Measurements from ENCODE around the gene SLC35F1.

Gene SLC35F1

DNA sequence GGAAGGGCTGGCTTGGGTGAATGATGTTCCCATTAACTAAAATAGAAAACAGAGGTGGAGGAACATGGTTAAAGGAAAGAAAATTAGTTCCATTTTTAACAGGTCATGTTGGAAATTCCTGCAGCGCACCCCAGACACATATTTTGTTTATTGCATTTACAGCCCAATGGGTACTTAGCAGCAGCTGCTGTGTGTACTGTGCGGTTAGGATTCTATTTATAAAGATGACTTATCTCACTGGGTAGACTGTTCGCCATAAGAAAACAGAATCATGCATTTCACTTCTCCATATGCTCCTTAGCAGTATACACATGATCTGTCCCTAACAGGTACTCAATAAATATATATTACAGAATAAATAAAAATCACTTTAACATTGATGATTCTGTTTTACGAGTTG is 135.8 kb downstream of the SLC35F1 start:
- TF ChIP-seq, protein P1, sequence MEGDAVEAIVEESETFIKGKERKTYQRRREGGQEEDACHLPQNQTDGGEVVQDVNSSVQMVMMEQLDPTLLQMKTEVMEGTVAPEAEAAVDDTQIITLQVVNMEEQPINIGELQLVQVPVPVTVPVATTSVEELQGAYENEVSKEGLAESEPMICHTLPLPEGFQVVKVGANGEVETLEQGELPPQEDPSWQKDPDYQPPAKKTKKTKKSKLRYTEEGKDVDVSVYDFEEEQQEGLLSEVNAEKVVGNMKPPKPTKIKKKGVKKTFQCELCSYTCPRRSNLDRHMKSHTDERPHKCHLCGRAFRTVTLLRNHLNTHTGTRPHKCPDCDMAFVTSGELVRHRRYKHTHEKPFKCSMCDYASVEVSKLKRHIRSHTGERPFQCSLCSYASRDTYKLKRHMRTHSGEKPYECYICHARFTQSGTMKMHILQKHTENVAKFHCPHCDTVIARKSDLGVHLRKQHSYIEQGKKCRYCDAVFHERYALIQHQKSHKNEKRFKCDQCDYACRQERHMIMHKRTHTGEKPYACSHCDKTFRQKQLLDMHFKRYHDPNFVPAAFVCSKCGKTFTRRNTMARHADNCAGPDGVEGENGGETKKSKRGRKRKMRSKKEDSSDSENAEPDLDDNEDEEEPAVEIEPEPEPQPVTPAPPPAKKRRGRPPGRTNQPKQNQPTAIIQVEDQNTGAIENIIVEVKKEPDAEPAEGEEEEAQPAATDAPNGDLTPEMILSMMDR (IDR thresholded peaks at IDR 0.05; ENCODE audit: insufficient read depth, low read length, missing control alignments), result no peak
- no peak for DNase-seq (ENCODE audit: low read depth, low spot score)
- ChIA-PET CTCF (no interaction called here), POLR2A (no interaction called here)
- no peak overlapping the region for H3K4me3 ChIP-seq (ENCODE audit: low read depth, low read length)

GRCh38 chr6:118044275-118044674 is 137.2 kb downstream of the SLC35F1 start:
- no peak for DNase-seq (ENCODE audit: low read depth, low spot score)

GRCh38 chr6:118054082-118054481 is 147.0 kb downstream of the SLC35F1 start:
- no peak overlapping the region for H3K4me3 ChIP-seq (ENCODE audit: low read depth, low read length)
- TF ChIP-seq, protein P1 (IDR thresholded peaks at IDR 0.05; ENCODE audit: insufficient read depth, low read length, missing control alignments), result no peak
- no peak for DNase-seq (ENCODE audit: low read depth, low spot score)
- CTCF ChIA-PET, result no interaction called here
- POLR2A ChIA-PET, result no interaction called here

More at GRCh38 chr6:118044275-118044674, 137.2 kb downstream of the SLC35F1 start:
- ChIA-PET CTCF (no interaction called here), POLR2A (no interaction called here)
- TF ChIP-seq, protein P1 (IDR thresholded peaks at IDR 0.05; ENCODE audit: insufficient read depth, low read length, missing control alignments), result no peak
- no peak overlapping the region for H3K4me3 ChIP-seq (ENCODE audit: low read depth, low read length)

GRCh38 chr6:118061666-118062065 is 154.6 kb downstream of the SLC35F1 start:
- POLR2A ChIA-PET, result no interaction called here
- no peak overlapping the region for H3K4me3 ChIP-seq (ENCODE audit: low read depth, low read length)
- DNase-seq (ENCODE audit: low read depth, low spot score), result no peak
- TF ChIP-seq, protein P1 (IDR thresholded peaks at IDR 0.05; ENCODE audit: insufficient read depth, low read length, missing control alignments), result no peak
- CTCF ChIA-PET, result no interaction called here

GRCh38 chr6:118080547-118080946 is 173.5 kb downstream of the SLC35F1 start:
- POLR2A ChIA-PET, result no interaction called here
- DNase-seq (ENCODE audit: low read depth, low spot score), result no peak
- CTCF ChIA-PET, result no interaction called here
- H3K4me3 ChIP-seq (ENCODE audit: low read depth, low read length), result no peak overlapping the region
- TF ChIP-seq, protein P1 (IDR thresholded peaks at IDR 0.05; ENCODE audit: insufficient read depth, low read length, missing control alignments), result no peak

- TF ChIP-seq, protein P1 (IDR thresholded peaks at IDR 0.05; ENCODE audit: insufficient read depth, low read length, missing control alignments), result no peak
- POLR2A ChIA-PET, result no interaction called here
- CTCF ChIA-PET, result no interaction called here
Measured at GRCh38 chr6:118083711-118084110, 176.6 kb downstream of the SLC35F1 start.

More at GRCh38 chr6:118083711-118084110, 176.6 kb downstream of the SLC35F1 start:
- no peak overlapping the region for H3K4me3 ChIP-seq (ENCODE audit: low read depth, low read length)
- no peak for DNase-seq (ENCODE audit: low read depth, low spot score)
